ENCODE data around the gene SOS2. TPM values are rescaled to one million over a fixed set of nuclear protein-coding genes. Genes with fewer than 3 reads are reported as not detected.

Gene SOS2
- total and polyA plus RNA-seq, 10 of the 15 experiments (the other 5 are each of a cell fraction or from before 2014, with no cell fraction given): 2.1 to 16.8 (median 8.4) TPM

DNA sequence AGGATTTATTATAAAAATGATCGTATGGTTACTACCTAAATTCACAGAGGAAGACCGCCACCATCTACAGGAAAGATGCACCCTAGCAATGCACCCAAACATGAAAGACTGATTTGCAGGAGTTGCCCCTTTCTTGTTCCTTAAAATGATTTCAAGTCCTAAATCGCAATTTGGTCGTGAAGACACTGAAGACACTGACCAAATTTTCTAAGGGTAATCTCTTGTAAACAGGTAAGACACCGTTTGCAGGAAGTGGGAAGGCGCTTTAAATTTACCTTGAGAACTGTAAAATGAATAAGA is 1.0 kb downstream of the SOS2 start:
- no peak for ATAC-seq
- peak overlapping the region; percentile 70 for H3K4me2 ChIP-seq (ENCODE audit: control insufficient read depth, insufficient read depth)
- CTCF ChIA-PET: interaction anchor here (1.3 kb wide), 1 partner anchor 91 kb away, joined by 3 read pairs; no protein-coding TSS in a partner anchor
- no peaks in the 10 kb centered on the region; the same call in 2 of the 3 replicates for H3K9me3 ChIP-seq (replicated peaks; ENCODE audit: control insufficient read depth, insufficient read depth, low read length)
- H3K27me3 ChIP-seq (replicated peaks in 1 of 2; ENCODE audit: control insufficient read depth in 2 of 2, insufficient read depth in 2 of 2, low read length in 1 of 2): no peaks in the 10 kb centered on the region
- POLR2A ChIA-PET: interaction anchor here (0.6 to 1.2 kb wide), 4 partner anchors 13 to 606 kb away, joined by 3 to 4 read pairs (median 4); no protein-coding TSS in a partner anchor
- 0% methylated on average over 6 of the region's 6 CpGs for WGBS (ENCODE audit: insufficient coverage, insufficient replicate concordance, low lambda C conversion rate, missing lambda C conversion rate)
- TF ChIP-seq, protein P1, sequence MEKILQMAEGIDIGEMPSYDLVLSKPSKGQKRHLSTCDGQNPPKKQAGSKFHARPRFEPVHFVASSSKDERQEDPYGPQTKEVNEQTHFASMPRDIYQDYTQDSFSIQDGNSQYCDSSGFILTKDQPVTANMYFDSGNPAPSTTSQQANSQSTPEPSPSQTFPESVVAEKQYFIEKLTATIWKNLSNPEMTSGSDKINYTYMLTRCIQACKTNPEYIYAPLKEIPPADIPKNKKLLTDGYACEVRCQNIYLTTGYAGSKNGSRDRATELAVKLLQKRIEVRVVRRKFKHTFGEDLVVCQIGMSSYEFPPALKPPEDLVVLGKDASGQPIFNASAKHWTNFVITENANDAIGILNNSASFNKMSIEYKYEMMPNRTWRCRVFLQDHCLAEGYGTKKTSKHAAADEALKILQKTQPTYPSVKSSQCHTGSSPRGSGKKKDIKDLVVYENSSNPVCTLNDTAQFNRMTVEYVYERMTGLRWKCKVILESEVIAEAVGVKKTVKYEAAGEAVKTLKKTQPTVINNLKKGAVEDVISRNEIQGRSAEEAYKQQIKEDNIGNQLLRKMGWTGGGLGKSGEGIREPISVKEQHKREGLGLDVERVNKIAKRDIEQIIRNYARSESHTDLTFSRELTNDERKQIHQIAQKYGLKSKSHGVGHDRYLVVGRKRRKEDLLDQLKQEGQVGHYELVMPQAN (conservative IDR thresholded peaks at IDR 0.05): peak; percentile 29; the same call in 1 of the 2 replicates
- TF ChIP-seq NFYB (IDR thresholded peaks at IDR 0.05; ENCODE audit: insufficient read depth, low read depth, low read length) (no peak), POLR2AphosphoS5 (IDR thresholded peaks at IDR 0.05; ENCODE audit: low read length) (no peak), NFIC (IDR thresholded peaks at IDR 0.05; ENCODE audit: low read depth, low read length) (0 out of 2 replicates have a peak, but pooled peaks have one; percentile 34)
- H3K4me1 ChIP-seq (ENCODE audit: control insufficient read depth, insufficient read depth, low read length): no peaks in the 10 kb centered on the region; the same call in 1 of the 2 replicates
- H3K9ac ChIP-seq (ENCODE audit: control insufficient read depth, insufficient read depth, low read length): peak overlapping the region; percentile 82
- in situ Hi-C loops (cut with MboI): no loop called here
- H3K36me3 ChIP-seq (ENCODE audit: control insufficient read depth in 2 of 2, insufficient read depth in 2 of 2, low read length in 1 of 2): no peaks in the 10 kb centered on the region
- H2AFZ ChIP-seq (ENCODE audit: control insufficient read depth, low read depth, low read length): peak overlapping the region; percentile 31
- H3K79me2 ChIP-seq (ENCODE audit: control insufficient read depth, insufficient read depth, low read length): peaks cover 42% of the 10 kb centered on the region
- no peak for FAIRE-seq
- intact Hi-C loops (cut with micrococcal nuclease; ENCODE audit: unreplicated experiment): loop anchor here (5.0 kb wide), 4 partner anchors 113 to 592 kb away; partner anchors contain the start of genes MAP4K5 and VCPKMT
- DNase-seq (ENCODE audit: low read depth, low spot score): no peak
- no peaks in the 10 kb centered on the region for H4K20me1 ChIP-seq (ENCODE audit: control insufficient read depth, insufficient read depth)
- peak overlapping the region; percentile 73 for H3K27ac ChIP-seq (ENCODE audit: control insufficient read depth, insufficient read depth)
- H3K4me3 ChIP-seq: peak overlapping the region; percentile 70
- RAD21 ChIA-PET (ENCODE audit: unreplicated experiment): no interaction called here
- no TSS peak for BruUV-seq (replicated peaks)
- SMC1A ChIA-PET (ENCODE audit: uncharacterized antibody, unreplicated experiment): interaction anchor here (0.9 to 2.3 kb wide), 6 partner anchors 10 to 144 kb away, joined by 3 to 10 read pairs (median 4); no protein-coding TSS in a partner anchor
